Upper lobe of left lung (tissue), 6 donors: ENCODE measurements around the gene MYO19. TPM values are rescaled to one million over a fixed set of nuclear protein-coding genes. Genes with fewer than 3 reads are reported as not detected.
"Not testable (repeated sequence)": the region's sequence is repeated elsewhere in the genome, so short reads cannot be mapped to it uniquely, and the experiment has no call there.

Source experiments
- ATAC-seq, 2 donors: fragments of 200-7000 bp; cut with Tn5 transposase; one replicate each; pipeline ENCODE4 v1.9.1; 2022; ENCODE audit warnings: mild to moderate bottlenecking in 2 of 2, moderate library complexity in 2 of 2; ENCODE audit not compliant: low FRiP score in 2 of 2
- DNase-seq, 2 donors: peaks; one replicate each; pipeline ENCODE4 v3.0.0-alpha.2; 2019 to 2020
- H3K27ac ChIP-seq, 4 donors: fragments of 200-600 bp; sonication (generic); one replicate each; pipeline ENCODE4 v1.5.1; 2016 to 2019
- H3K27me3 ChIP-seq, 4 donors: fragments of 200-600 bp; sonication (generic); one replicate each; pipeline ENCODE4 v1.5.1; 2017 to 2019
- H3K36me3 ChIP-seq, 4 donors: fragments of 200-600 bp; sonication (generic); one replicate each; pipeline ENCODE4 v1.5.1; 2016 to 2019
- H3K4me1 ChIP-seq, 4 donors: fragments of 200-600 bp; sonication (generic); one replicate each; pipeline ENCODE4 v1.5.1; 2018 to 2019
- H3K4me3 ChIP-seq, 4 donors: fragments of 200-600 bp; sonication (generic); one replicate each; pipeline ENCODE4 v1.5.1; 2017 to 2019; ENCODE audit warnings: mild to moderate bottlenecking in 2 of 4, moderate library complexity in 1 of 4
- H3K9me3 ChIP-seq, 4 donors: fragments of 200-600 bp; sonication (generic); one replicate each; pipeline ENCODE4 v1.5.1; 2018 to 2019
- CTCF ChIP-seq, 6 experiments: fragments of 450-650 bp in 4 of 6; fragments of 200-600 bp in 2 of 6; sonication (generic) in 2 of 6; IDR thresholded peaks; one replicate each; pipeline ENCODE4 v1.5.1; 2016 to 2019; ENCODE audit warnings: antibody characterized with exemption in 6 of 6
- EP300 ChIP-seq, 4 donors: sonication (generic); formaldehyde crosslinking; IDR thresholded peaks; one replicate each; pipeline ENCODE4 v1.5.1; 2017; ENCODE audit warnings: antibody characterized with exemption in 4 of 4, control low read depth in 2 of 4
- POLR2A ChIP-seq, 4 donors: fragments of 450-650 bp; IDR thresholded peaks; one replicate each; pipeline ENCODE4 v1.5.1; 2016 to 2017; ENCODE audit warnings: antibody characterized with exemption in 4 of 4, mild to moderate bottlenecking in 2 of 4
- POLR2AphosphoS5 ChIP-seq, 2 donors: sonication (generic); formaldehyde crosslinking; IDR thresholded peaks; one replicate each; pipeline ENCODE4 v1.5.1; 2017; ENCODE audit warnings: antibody characterized with exemption in 2 of 2
- WGBS, 2 donors: methylation state at CpG; one replicate each; pipeline ENCODE4 v1.1.5; 2017 to 2018; 5-methylcytosine and 5-hydroxymethylcytosine counted together
- total RNA-seq, 6 donors: library from RNA; depleted of rRNA in 4 of 6; stranded (reverse); fragments of >200 nt in 4 of 6; gene quantifications; one replicate each; pipeline versions ENCODE4 v1.1.0 to v1.2.1, GENCODE V29; 2016 to 2021
- donor health status: DM: no; HTN: no; CAD: no; lungs with moderate emphysema.
- donor health status: DM: no; HTN: yes; CAD: no; lungs with severe emphysema.

The MYO19 gene
- total RNA-seq, 6 donors from 2014 or later, result 34.8 to 167 (median 49.4) TPM

- peaks cover 22 to 85% (median 60%) of the 10 kb centered on the region in 4 donors for H3K36me3 ChIP-seq
- no peaks in the 10 kb centered on the region for H3K4me1 ChIP-seq
- no peak for ATAC-seq
- no peaks in the 10 kb centered on the region for H3K9me3 ChIP-seq
- no peak overlapping the region for H3K27ac ChIP-seq
- no peaks in the 10 kb centered on the region for H3K27me3 ChIP-seq
- H3K4me3 ChIP-seq, result no peak overlapping the region
- WGBS, 2 donors, result 83 to 85% methylated on average over 5 of the region's 5 CpGs
- TF ChIP-seq POLR2A (IDR thresholded peaks at IDR 0.05) (no peak), CTCF (IDR thresholded peaks at IDR 0.05) (no peak), EP300 (IDR thresholded peaks at IDR 0.05) (no peak), POLR2AphosphoS5 (IDR thresholded peaks at IDR 0.05) (no peak)
- DNase-seq, result no peak
Measured at GRCh38 chr17:36494674-36495073, 40.0 kb downstream of the MYO19 start.

GRCh38 chr17:36493956-36494355 lies 40.7 kb downstream of the MYO19 start:
- H3K36me3 ChIP-seq, result peaks cover 22 to 82% (median 60%) of the 10 kb centered on the region in 4 donors
- H3K27me3 ChIP-seq, result no peaks in the 10 kb centered on the region
- H3K4me3 ChIP-seq, result no peak overlapping the region
- H3K4me1 ChIP-seq, result peaks cover 0 to 1% (median 0%) of the 10 kb centered on the region in 4 donors
- ATAC-seq, result no peak
- H3K27ac ChIP-seq, result no peak overlapping the region
- no peaks in the 10 kb centered on the region for H3K9me3 ChIP-seq
- WGBS, 2 donors, result 92 to 100% methylated on average over 1 of the region's 1 CpG
- no peak for DNase-seq
- TF ChIP-seq CTCF (IDR thresholded peaks at IDR 0.05) (no peak), POLR2A (IDR thresholded peaks at IDR 0.05) (no peak), EP300 (IDR thresholded peaks at IDR 0.05) (no peak), POLR2AphosphoS5 (IDR thresholded peaks at IDR 0.05) (no peak)

GRCh38 chr17:36486204-36487194 lies 48.2 kb downstream of the MYO19 start, which contains the start of gene ZNHIT3:
Gene ZNHIT3, plus strand, starts transcription at chr17:36486681. Its CDS starts 19 bp downstream, at chr17:36486700.
- WGBS, 2 donors, result 1% methylated on average over 19 to 62 of the region's 73 CpGs
- Histone ChIP-seq H3K9me3 (no peaks in the 10 kb centered on the region), H3K36me3 (peaks cover 0 to 9% (median 0%) of the 10 kb centered on the region in 4 donors), H3K27me3 (peaks cover 0 to 2% (median 0%) of the 10 kb centered on the region in 4 donors), H3K4me1 (peaks cover 25 to 39% (median 31%) of the 10 kb centered on the region in 4 donors), H3K27ac (peak within 1 kb of the TSS; percentile 74 to 91 (median 79)), H3K4me3 (peak within 1 kb of the TSS; percentile 82 to 100 (median 89))
- peak; percentile 95 to 96 for DNase-seq
- ATAC-seq, result peak; percentile 95 to 96
- TF ChIP-seq CTCF (IDR thresholded peaks at IDR 0.05) (peak in 1 of 6 experiments; percentile 37), POLR2A (IDR thresholded peaks at IDR 0.05) (peak in 3 of 4 donors; percentile 39 to 75 (median 63)), POLR2AphosphoS5 (IDR thresholded peaks at IDR 0.05) (peak; percentile 66 to 91), EP300 (IDR thresholded peaks at IDR 0.05) (no peak)

- Histone ChIP-seq H3K27ac (peak overlapping the region in 3 of 4 donors; percentile 74 to 91 (median 83)), H3K9me3 (no peaks in the 10 kb centered on the region), H3K36me3 (peaks cover 0 to 3% (median 0%) of the 10 kb centered on the region in 4 donors), H3K4me3 (peak overlapping the region in 3 of 4 donors; percentile 83 to 100 (median 95)), H3K4me1 (peaks cover 25 to 39% (median 31%) of the 10 kb centered on the region in 4 donors), H3K27me3 (peaks cover 0 to 2% (median 0%) of the 10 kb centered on the region in 4 donors)
- 37 to 45% methylated on average over 10 of the region's 10 CpGs for WGBS, 2 donors
- ATAC-seq (no peak), DNase-seq (no peak)
- TF ChIP-seq EP300 (IDR thresholded peaks at IDR 0.05), result no peak
- no peak for TF ChIP-seq POLR2A (IDR thresholded peaks at IDR 0.05)
Measured at GRCh38 chr17:36485805-36486203, 48.9 kb downstream of the MYO19 start.

- DNase-seq, result no peak
- 92 to 100% methylated on average over 5 to 8 of the region's 8 CpGs for WGBS, 2 donors
- ATAC-seq, result no peak
- H3K9me3 ChIP-seq, result no peaks in the 10 kb centered on the region
- no peak overlapping the region for H3K27ac ChIP-seq
- H3K4me1 ChIP-seq, result peaks cover 25 to 39% (median 31%) of the 10 kb centered on the region in 4 donors
- no peak for TF ChIP-seq POLR2AphosphoS5 (IDR thresholded peaks at IDR 0.05)
- peaks cover 0 to 2% (median 0%) of the 10 kb centered on the region in 4 donors for H3K27me3 ChIP-seq
- H3K36me3 ChIP-seq, result no peaks in the 10 kb centered on the region
- no peak overlapping the region for H3K4me3 ChIP-seq
Measured at GRCh38 chr17:36485027-36485426, 49.6 kb downstream of the MYO19 start.

GRCh38 chr17:36484021-36484420 lies 50.6 kb downstream of the MYO19 start:
- H3K27me3 ChIP-seq, result not testable (repeated sequence)

More at GRCh38 chr17:36484021-36484420, 50.6 kb downstream of the MYO19 start:
- H3K27ac ChIP-seq, H3K36me3 ChIP-seq, DNase-seq, H3K4me3 ChIP-seq, H3K9me3 ChIP-seq, ATAC-seq: not testable (repeated sequence)
- H3K4me1 ChIP-seq, result peaks cover 25 to 38% (median 31%) of the 10 kb centered on the region in 4 donors
- 87 to 89% methylated on average over 7 of the region's 7 CpGs for WGBS, 2 donors
